Activated T-helper 17 cell treated with anti-CD3 and anti-CD28 coated beads, Interleukin-2, amount 50 U/mL, for 72 hours (primary cell): ENCODE data around the gene KIAA1958. TPM values are rescaled to one million over a fixed set of nuclear protein-coding genes. Genes with fewer than 3 reads are reported as not detected.

ENCODE experiments used
- ATAC-seq: fragments of 150-1000 bp; cut with Tn5 transposase; replicated peaks from 2 replicates; pipeline ENCODE4 v1.10.0; 2021; ENCODE audit warnings: mild to moderate bottlenecking, moderate library complexity
- H3K27ac Mint-ChIP-seq: one replicate; pipeline ENCODE4 v1.8.0; 2022; ENCODE audit warnings: mixed read lengths
- H3K27me3 Mint-ChIP-seq: one replicate; pipeline ENCODE4 v1.8.0; 2022; ENCODE audit warnings: mixed read lengths
- H3K36me3 Mint-ChIP-seq: one replicate; pipeline ENCODE4 v1.8.0; 2022; ENCODE audit warnings: low read depth, mild to moderate bottlenecking, mixed read lengths
- H3K4me1 Mint-ChIP-seq: one replicate; pipeline ENCODE4 v1.8.0; 2022; ENCODE audit warnings: mixed read lengths
- H3K4me3 Mint-ChIP-seq: one replicate; pipeline ENCODE4 v1.8.0; 2022; ENCODE audit warnings: mild to moderate bottlenecking, mixed read lengths
- H3K9me3 Mint-ChIP-seq: one replicate; pipeline ENCODE4 v1.8.0; 2022; ENCODE audit warnings: mixed read lengths
- total RNA-seq, 2 donors: library from RNA; stranded (reverse); gene quantifications; one replicate each; pipeline ENCODE4 v1.2.3, GENCODE V29; 2022

Gene KIAA1958
- total RNA-seq, 2 donors from 2014 or later: 10.0 to 12.5 TPM

- Mint-ChIP-seq H3K27ac (no peak overlapping the region), H3K9me3 (no peaks in the 10 kb centered on the region), H3K4me3 (no peak overlapping the region), H3K36me3 (peaks cover 5% of the 10 kb centered on the region), H3K27me3 (no peaks in the 10 kb centered on the region), H3K4me1 (no peaks in the 10 kb centered on the region)
- ATAC-seq: no peak
Observed at GRCh38 chr9:112477330-112477729, 9.3 kb upstream of the KIAA1958 start.

DNA sequence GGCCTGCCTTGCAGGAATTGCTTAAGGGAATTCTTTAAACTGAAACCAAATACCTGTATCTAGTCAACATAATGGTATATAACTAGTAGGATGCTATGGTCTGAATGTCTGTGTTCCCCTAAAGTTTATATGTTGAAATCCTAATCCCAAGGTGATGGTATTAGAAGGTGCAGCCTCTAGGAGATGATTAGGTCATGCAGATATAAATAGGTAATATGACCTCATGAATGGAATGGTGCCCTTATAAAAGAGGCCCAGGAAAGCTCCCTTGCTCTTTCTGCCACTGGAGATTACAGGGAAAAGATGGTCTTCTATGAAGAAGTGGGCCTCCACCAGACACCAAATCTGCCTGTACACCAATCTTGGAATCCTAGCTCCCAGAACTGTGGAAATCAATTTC lies 7.4 kb upstream of the KIAA1958 start:
- H3K4me3 Mint-ChIP-seq: no peak overlapping the region
- H3K27ac Mint-ChIP-seq: no peak overlapping the region
- no peaks in the 10 kb centered on the region for H3K9me3 Mint-ChIP-seq
- ATAC-seq: no peak
- H3K36me3 Mint-ChIP-seq: peaks cover 5% of the 10 kb centered on the region
- H3K27me3 Mint-ChIP-seq: no peaks in the 10 kb centered on the region
- no peaks in the 10 kb centered on the region for H3K4me1 Mint-ChIP-seq

DNA sequence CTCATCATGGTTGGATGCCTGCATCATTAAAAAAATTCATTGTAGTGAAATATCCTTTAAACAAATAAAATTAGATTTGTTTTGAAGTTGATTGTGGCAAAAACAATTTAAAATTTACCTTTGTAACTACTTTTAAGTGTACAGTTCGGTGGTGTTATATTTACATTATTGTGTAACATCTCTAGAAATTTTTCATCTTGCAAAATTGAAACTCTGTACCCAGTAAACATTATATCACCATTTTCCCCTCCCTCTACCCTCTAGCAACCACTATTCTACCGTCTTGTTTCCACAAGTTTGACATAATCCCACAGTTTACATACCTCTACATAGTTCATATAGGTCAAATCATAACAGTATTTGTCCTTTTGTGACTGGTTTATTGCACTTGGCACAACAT lies 2.0 kb upstream of the KIAA1958 start:
- ATAC-seq: no peak
- Mint-ChIP-seq H3K27ac (no peak overlapping the region), H3K27me3 (no peaks in the 10 kb centered on the region), H3K36me3 (peaks cover 5% of the 10 kb centered on the region), H3K4me3 (no peak overlapping the region), H3K4me1 (no peaks in the 10 kb centered on the region), H3K9me3 (no peaks in the 10 kb centered on the region)

DNA sequence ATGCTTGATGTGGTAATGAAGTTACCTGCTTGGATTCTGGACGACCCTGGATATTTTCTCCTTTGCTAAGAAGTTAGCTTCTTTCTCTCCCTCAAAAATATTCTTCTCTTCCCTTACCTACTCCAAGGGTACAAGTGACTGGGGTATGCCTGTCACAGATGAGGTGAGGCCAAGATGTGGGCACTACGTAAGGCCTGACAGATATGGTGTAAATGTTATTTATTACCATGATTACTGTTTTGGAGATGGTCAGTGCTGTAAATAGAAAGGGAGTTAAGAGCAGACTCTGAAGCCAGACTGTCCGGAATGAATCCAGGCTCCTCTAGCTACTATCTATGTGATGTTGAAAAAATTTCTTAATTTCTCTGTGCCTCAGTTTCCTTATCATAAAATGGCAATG lies 1.1 kb upstream of the KIAA1958 start:
- peak overlapping the region; percentile 99 for H3K4me3 Mint-ChIP-seq
- H3K9me3 Mint-ChIP-seq: no peaks in the 10 kb centered on the region
- H3K4me1 Mint-ChIP-seq: no peaks in the 10 kb centered on the region
- ATAC-seq: no peak
- no peaks in the 10 kb centered on the region for H3K27me3 Mint-ChIP-seq
- H3K36me3 Mint-ChIP-seq: peaks cover 5% of the 10 kb centered on the region
- H3K27ac Mint-ChIP-seq: peak overlapping the region; percentile 91

DNA sequence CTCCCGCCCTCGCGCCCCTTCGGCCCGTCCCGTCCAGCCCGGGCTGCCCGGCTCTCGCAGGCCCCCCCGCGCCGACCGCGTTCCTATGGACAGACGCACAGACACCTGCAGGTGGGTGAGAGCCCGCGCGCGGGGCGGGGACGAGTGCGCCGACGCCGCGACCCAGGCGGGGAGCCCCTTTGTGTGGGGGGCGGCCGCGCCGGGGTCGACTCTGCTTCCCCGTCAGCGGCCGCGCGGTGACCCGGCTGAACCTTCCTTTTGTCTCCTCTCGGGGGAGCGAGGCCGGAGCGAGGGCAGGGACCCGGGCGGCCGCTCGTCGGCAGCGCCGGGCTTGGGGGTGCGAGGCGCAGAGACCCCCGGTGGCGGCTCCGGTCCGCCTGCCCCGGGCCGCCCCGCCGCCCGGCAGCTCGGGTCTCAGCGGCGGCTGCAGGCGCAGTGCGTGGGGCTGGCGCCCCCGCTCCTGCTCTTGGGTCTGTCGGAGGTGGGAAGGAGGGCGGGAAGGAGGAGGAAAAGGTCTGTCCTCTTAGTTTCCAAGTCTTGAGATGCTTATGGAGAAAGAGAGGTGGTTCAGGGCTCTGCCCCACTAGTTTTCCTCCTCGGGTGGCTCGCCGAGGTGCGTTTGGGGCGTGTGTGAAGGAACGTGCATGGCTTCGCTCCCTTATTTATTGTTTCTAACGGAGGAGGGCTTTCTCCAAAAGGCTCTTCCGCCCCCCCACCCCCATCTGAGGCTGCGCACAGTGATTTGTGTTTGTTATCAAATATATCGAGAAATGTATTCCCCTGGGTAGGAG lies 576 bp downstream of the KIAA1958 start:
- Mint-ChIP-seq H3K27me3 (no peaks in the 10 kb centered on the region), H3K36me3 (peaks cover 5% of the 10 kb centered on the region), H3K4me3 (peak overlapping the region; percentile 91), H3K9me3 (no peaks in the 10 kb centered on the region), H3K27ac (peak overlapping the region; percentile 88), H3K4me1 (no peaks in the 10 kb centered on the region)
- peak; percentile 33 for ATAC-seq

GRCh38 chr9:112487799-112488340 lies 1.2 kb downstream of the KIAA1958 start:
- peak overlapping the region; percentile 88 for H3K27ac Mint-ChIP-seq
- H3K9me3 Mint-ChIP-seq: no peaks in the 10 kb centered on the region
- peaks cover 5% of the 10 kb centered on the region for H3K36me3 Mint-ChIP-seq
- H3K27me3 Mint-ChIP-seq: no peaks in the 10 kb centered on the region
- ATAC-seq: no peak
- no peaks in the 10 kb centered on the region for H3K4me1 Mint-ChIP-seq
- H3K4me3 Mint-ChIP-seq: peak overlapping the region; percentile 91

DNA sequence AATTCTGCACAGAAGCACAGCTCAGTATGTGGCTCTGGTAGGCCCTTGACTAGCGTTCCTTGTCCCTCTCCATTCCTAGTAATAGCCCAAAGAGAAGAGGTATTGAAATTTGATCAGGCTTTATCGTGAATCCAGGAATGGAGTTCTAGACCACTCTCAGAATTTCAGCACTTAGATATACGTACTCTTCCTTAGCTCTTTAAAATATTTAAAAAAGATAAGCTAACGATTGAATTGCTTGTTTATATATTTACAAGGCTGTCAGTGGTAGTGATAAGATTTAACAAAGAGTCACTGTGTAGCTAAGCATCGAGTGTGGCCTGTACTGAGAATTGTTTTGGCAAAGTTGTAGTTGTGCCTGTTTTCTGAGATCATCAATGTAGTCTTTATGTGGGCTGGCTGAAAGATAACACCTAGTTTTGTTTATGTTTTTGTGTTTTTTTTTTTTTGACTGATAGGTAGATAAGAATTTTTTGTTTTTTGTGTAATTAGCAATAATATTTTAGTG lies 2.5 kb downstream of the KIAA1958 start:
- no peaks in the 10 kb centered on the region for H3K4me1 Mint-ChIP-seq
- no peak overlapping the region for H3K27ac Mint-ChIP-seq
- no peak overlapping the region for H3K4me3 Mint-ChIP-seq
- peaks cover 5% of the 10 kb centered on the region for H3K9me3 Mint-ChIP-seq
- H3K27me3 Mint-ChIP-seq: no peaks in the 10 kb centered on the region
- peaks cover 17% of the 10 kb centered on the region for H3K36me3 Mint-ChIP-seq
- no peak for ATAC-seq

GRCh38 chr9:112489876-112490666 lies 3.4 kb downstream of the KIAA1958 start:
- no peak for ATAC-seq
- Mint-ChIP-seq H3K4me3 (no peak overlapping the region), H3K4me1 (no peaks in the 10 kb centered on the region), H3K27me3 (no peaks in the 10 kb centered on the region), H3K36me3 (peaks cover 27% of the 10 kb centered on the region), H3K27ac (no peak overlapping the region), H3K9me3 (peaks cover 5% of the 10 kb centered on the region)

- Mint-ChIP-seq H3K36me3 (peaks cover 26% of the 10 kb centered on the region), H3K27me3 (no peaks in the 10 kb centered on the region), H3K4me1 (no peaks in the 10 kb centered on the region), H3K9me3 (peaks cover 5% of the 10 kb centered on the region), H3K27ac (no peak overlapping the region), H3K4me3 (no peak overlapping the region)
- ATAC-seq: no peak
Observed at GRCh38 chr9:112493393-112494137, 6.9 kb downstream of the KIAA1958 start.

DNA sequence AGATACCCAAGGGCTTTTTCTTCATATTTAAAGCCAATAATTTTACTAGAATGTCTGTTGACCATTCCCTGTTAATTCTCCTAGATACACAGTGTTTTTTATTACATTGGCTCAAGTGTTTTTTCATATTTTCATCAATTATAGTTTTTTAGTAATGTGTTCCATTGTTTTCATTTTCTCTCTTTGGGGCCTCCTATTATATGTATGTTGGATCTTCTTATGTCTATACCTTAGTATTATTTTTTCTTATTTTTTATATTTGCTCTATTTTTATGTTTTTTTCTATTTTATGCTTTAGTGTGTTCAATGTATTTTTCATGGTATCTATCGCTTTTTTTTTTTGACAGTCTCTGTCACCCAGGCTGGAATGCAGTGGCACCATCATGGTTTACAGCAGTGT lies 7.5 kb downstream of the KIAA1958 start:
- peaks cover 26% of the 10 kb centered on the region for H3K36me3 Mint-ChIP-seq
- H3K27ac Mint-ChIP-seq: no peak overlapping the region
- no peaks in the 10 kb centered on the region for H3K27me3 Mint-ChIP-seq
- no peaks in the 10 kb centered on the region for H3K4me1 Mint-ChIP-seq
- no peak overlapping the region for H3K4me3 Mint-ChIP-seq
- peaks cover 5% of the 10 kb centered on the region for H3K9me3 Mint-ChIP-seq
- ATAC-seq: no peak

DNA sequence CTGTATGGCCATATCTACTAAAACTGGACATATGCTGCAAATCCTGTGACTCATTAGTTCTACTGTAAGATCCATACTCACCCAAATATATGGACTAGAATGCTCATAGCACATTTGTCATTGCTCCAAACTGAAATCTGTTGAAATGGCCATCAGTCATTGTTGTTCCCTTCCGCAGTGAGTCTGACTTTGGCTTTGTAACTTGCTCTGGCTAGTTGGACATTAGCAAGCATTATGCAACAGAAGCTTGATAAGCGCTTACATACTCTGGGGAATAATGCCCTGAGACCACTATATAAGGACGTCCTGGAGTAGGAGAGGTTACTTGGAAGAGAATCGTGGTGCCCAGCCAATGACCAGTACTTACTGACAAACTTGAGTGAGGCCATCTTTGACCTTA lies 9.0 kb downstream of the KIAA1958 start:
- Mint-ChIP-seq H3K36me3 (peaks cover 26% of the 10 kb centered on the region), H3K27me3 (no peaks in the 10 kb centered on the region), H3K4me1 (no peaks in the 10 kb centered on the region), H3K9me3 (peaks cover 5% of the 10 kb centered on the region), H3K27ac (no peak overlapping the region), H3K4me3 (no peak overlapping the region)
- no peak for ATAC-seq

- Mint-ChIP-seq H3K27me3 (no peaks in the 10 kb centered on the region), H3K9me3 (peaks cover 5% of the 10 kb centered on the region), H3K36me3 (peaks cover 26% of the 10 kb centered on the region), H3K27ac (no peak overlapping the region), H3K4me3 (no peak overlapping the region), H3K4me1 (no peaks in the 10 kb centered on the region)
- no peak for ATAC-seq
Observed at GRCh38 chr9:112496074-112496722, 9.6 kb downstream of the KIAA1958 start.

GRCh38 chr9:112500842-112501241 lies 14.2 kb downstream of the KIAA1958 start:
- no peaks in the 10 kb centered on the region for H3K4me1 Mint-ChIP-seq
- no peak overlapping the region for H3K27ac Mint-ChIP-seq
- H3K4me3 Mint-ChIP-seq: no peak overlapping the region
- ATAC-seq: no peak
- H3K27me3 Mint-ChIP-seq: no peaks in the 10 kb centered on the region
- H3K36me3 Mint-ChIP-seq: no peaks in the 10 kb centered on the region
- no peaks in the 10 kb centered on the region for H3K9me3 Mint-ChIP-seq

GRCh38 chr9:112501287-112501686 lies 14.7 kb downstream of the KIAA1958 start:
- no peak for ATAC-seq
- Mint-ChIP-seq H3K36me3 (no peaks in the 10 kb centered on the region), H3K4me3 (no peak overlapping the region), H3K4me1 (no peaks in the 10 kb centered on the region), H3K9me3 (no peaks in the 10 kb centered on the region), H3K27ac (no peak overlapping the region), H3K27me3 (no peaks in the 10 kb centered on the region)
